Naive thymus-derived CD4-positive, alpha-beta T cell (primary cell): ENCODE results near the gene KCNC4. TPM values are rescaled to one million over a fixed set of nuclear protein-coding genes. Genes with fewer than 3 reads are reported as not detected.

ENCODE experiments used
- ATAC-seq: fragments of 150-1000 bp; cut with Tn5 transposase; 2 replicates; pipeline ENCODE4 v1.10.0; 2021; ENCODE audit warnings: mild to moderate bottlenecking, moderate library complexity
- CTCF ChIA-PET: fragments of 350-600 bp; sonication (Branson Sonifier 250); formaldehyde crosslinking; loops from one replicate; lab custom pipeline; 2021; ENCODE audit warnings: antibody characterized with exemption; lab: Charles Lee
- POLR2A ChIA-PET: fragments of 350-600 bp; sonication (Branson Sonifier 250); formaldehyde crosslinking; loops from one replicate; lab custom pipeline; 2021; ENCODE audit warnings: antibody characterized with exemption, inconsistent platforms; lab: Charles Lee
- DNase-seq, 9 donors: peaks; one replicate each; pipeline versions ENCODE4 v3.0.0 to v3.0.0-alpha.2; 2020 to 2022; ENCODE audit warnings: mixed read lengths in 1 of 9
- H3K27ac ChIP-seq: one replicate; pipeline ENCODE4 v1.7.0; 2013; ENCODE audit warnings: mild to moderate bottlenecking, low read depth, low read length, moderate library complexity
- H3K27me3 ChIP-seq, 2 donors: one replicate each; pipeline ENCODE4 v1.7.0; 2013; ENCODE audit warnings: low read length in 2 of 2, mild to moderate bottlenecking in 2 of 2, moderate library complexity in 2 of 2; ENCODE audit not compliant: control insufficient read depth in 2 of 2, insufficient read depth in 2 of 2
- H3K36me3 ChIP-seq, 3 experiments: 1 replicate in 2 of 3; 2 replicates in 1 of 3; pipeline ENCODE4 v1.7.0; 2013; ENCODE audit warnings: low read length in 3 of 3, mild to moderate bottlenecking in 3 of 3, moderate library complexity in 1 of 3; ENCODE audit not compliant: insufficient read depth in 3 of 3, control insufficient read depth in 2 of 3
- H3K4me1 ChIP-seq, 2 donors: one replicate each; pipeline ENCODE4 v1.7.0; 2013; ENCODE audit warnings: low read length in 2 of 2, mild to moderate bottlenecking in 2 of 2, moderate library complexity in 1 of 2; ENCODE audit not compliant: control insufficient read depth in 2 of 2, insufficient read depth in 2 of 2
- H3K4me3 ChIP-seq: 2 replicates; pipeline ENCODE4 v1.7.0; 2013; ENCODE audit warnings: mild to moderate bottlenecking, low read length
- H3K9me3 ChIP-seq, 3 experiments: 1 replicate in 2 of 3; 2 replicates in 1 of 3; pipeline ENCODE4 v1.7.0; 2013; ENCODE audit warnings: low read length in 3 of 3; ENCODE audit not compliant: control insufficient read depth in 2 of 3
- H3K27ac Mint-ChIP-seq, 9 donors: one replicate each; pipeline ENCODE4 v1.8.0; 2020 to 2022; ENCODE audit warnings: mixed read lengths in 9 of 9, mild to moderate bottlenecking in 8 of 9, moderate library complexity in 5 of 9, inconsistent platforms in 2 of 9
- H3K27me3 Mint-ChIP-seq, 5 donors: one replicate each; pipeline ENCODE4 v1.8.0; 2021 to 2022; ENCODE audit warnings: mixed read lengths in 5 of 5, mild to moderate bottlenecking in 1 of 5
- H3K36me3 Mint-ChIP-seq, 5 donors: one replicate each; pipeline ENCODE4 v1.8.0; 2020 to 2022; ENCODE audit warnings: mixed read lengths in 5 of 5, mild to moderate bottlenecking in 3 of 5, inconsistent platforms in 1 of 5
- H3K4me1 Mint-ChIP-seq, 7 donors: one replicate each; pipeline ENCODE4 v1.8.0; 2020 to 2022; ENCODE audit warnings: mixed read lengths in 7 of 7, mild to moderate bottlenecking in 3 of 7, inconsistent platforms in 1 of 7
- H3K4me3 Mint-ChIP-seq, 10 donors: one replicate each; pipeline ENCODE4 v1.8.0; 2020 to 2022; ENCODE audit warnings: mild to moderate bottlenecking in 10 of 10, mixed read lengths in 10 of 10, moderate library complexity in 6 of 10, inconsistent platforms in 2 of 10
- H3K9me3 Mint-ChIP-seq, 11 donors: one replicate each; pipeline ENCODE4 v1.8.0; 2020 to 2022; ENCODE audit warnings: mixed read lengths in 11 of 11, mild to moderate bottlenecking in 4 of 11, inconsistent platforms in 1 of 11, moderate library complexity in 1 of 11
- intact Hi-C, 2 donors: fragments of 100-400 bp; cut with micrococcal nuclease; formaldehyde crosslinking; loops; one replicate each; pipeline ENCODE4 v1.15.1; 2023
- polyA plus RNA-seq, 2 donors: library from polyadenylated mRNA; unstranded; fragments of 300-500 nt; fragmentation: Illumina TruSeq; gene quantifications; one replicate each; pipeline ENCODE4 v1.2.3, GENCODE V29; 2021
- total RNA-seq, 6 experiments: library from RNA in 5 of 6; stranded (reverse) in 5 of 6; gene quantifications; 1 replicate in 5 of 6; 2 replicates in 1 of 6; pipeline ENCODE4 v1.2.3 and lab custom pipeline; 2021 to 2026

KCNC4 gene
- total and polyA plus RNA-seq, 7 experiments from 2014 or later = 1.6 to 18.2 (median 10.1) TPM

DNA sequence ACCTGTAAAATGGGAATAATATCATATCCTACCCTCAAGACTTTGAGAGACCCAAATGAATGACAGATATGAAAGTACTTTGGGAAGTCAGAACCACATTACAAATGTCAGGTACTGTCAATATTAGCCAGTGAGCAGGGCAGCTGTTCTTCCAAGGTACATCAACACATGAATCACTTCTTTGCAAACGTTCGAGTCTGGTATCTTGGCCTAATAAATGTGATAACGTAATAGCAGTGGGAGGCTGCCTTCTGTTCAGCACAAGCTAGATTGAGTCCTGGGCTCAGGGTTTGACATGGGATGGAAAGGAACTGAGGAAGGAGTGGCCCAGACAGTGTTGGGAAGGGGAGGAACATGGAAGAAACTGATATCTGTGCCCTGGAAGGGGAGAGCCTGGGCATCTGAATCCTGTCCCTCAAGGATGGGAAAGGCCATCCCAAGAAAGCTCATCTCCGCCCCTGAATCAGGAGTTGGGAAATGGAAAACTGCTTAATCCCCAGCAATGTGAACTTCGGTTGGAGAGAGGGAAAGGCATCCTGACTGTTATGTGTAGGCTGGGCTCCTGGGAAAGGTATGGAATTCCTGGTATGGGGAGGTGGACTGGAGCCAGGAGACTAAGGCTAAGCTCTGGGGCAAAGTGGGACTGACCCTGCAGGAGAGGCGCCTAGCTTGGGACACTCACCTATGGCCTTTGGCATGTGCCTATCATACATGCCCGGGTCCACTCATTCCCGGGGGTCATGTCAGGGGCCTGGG lies 14.3 kb downstream of the KCNC4 start:
- Histone ChIP-seq H3K36me3 (peaks cover 0 to 19% (median 0%) of the 10 kb centered on the region in 3 experiments), H3K27ac (no peak overlapping the region), H3K4me3 (no peak overlapping the region), H3K9me3 (no peaks in the 10 kb centered on the region), H3K27me3 (no peaks in the 10 kb centered on the region), H3K4me1 (no peaks in the 10 kb centered on the region)
- ATAC-seq = no peak
- Mint-ChIP-seq H3K27ac (no peak overlapping the region), H3K4me3 (no peak overlapping the region), H3K9me3 (no peaks in the 10 kb centered on the region), H3K36me3 (peaks cover 0 to 21% (median 0%) of the 10 kb centered on the region in 5 donors), H3K4me1 (peaks cover 0 to 4% (median 0%) of the 10 kb centered on the region in 7 donors), H3K27me3 (no peaks in the 10 kb centered on the region)
- ChIA-PET POLR2A (no interaction called here), CTCF (interaction anchor here (0.7 to 1.4 kb wide), 2 partner anchors 21 to 32 kb away, joined by 3 read pairs; no protein-coding TSS in a partner anchor)
- intact Hi-C loops = no loop called here
- no peak for DNase-seq

DNA sequence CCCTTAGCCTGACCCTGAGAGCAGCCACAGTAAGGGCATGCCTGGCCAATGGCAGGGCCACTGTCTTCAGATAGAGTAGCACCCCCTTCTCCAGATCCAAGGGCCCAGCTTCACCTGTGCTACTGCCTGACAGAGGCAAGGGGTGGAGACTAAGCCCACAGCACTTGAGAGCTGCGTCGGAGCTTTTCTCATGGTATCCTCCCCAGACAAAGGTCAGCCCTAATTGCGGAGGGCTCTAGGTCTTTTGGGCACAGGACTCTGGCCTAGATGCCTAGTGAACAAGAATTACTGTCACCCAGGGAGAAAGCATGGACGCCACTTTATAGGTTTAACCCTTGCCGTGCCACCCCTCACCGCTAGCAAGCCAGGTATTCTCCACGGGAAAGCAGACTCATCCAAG lies 15.1 kb downstream of the KCNC4 start:
- Histone ChIP-seq H3K36me3 (peaks cover 0 to 21% (median 0%) of the 10 kb centered on the region in 3 experiments), H3K27me3 (no peaks in the 10 kb centered on the region)
- CTCF ChIA-PET = interaction anchor here (1.4 kb wide), 1 partner anchor 22 kb away, joined by 3 read pairs; no protein-coding TSS in a partner anchor

DNA sequence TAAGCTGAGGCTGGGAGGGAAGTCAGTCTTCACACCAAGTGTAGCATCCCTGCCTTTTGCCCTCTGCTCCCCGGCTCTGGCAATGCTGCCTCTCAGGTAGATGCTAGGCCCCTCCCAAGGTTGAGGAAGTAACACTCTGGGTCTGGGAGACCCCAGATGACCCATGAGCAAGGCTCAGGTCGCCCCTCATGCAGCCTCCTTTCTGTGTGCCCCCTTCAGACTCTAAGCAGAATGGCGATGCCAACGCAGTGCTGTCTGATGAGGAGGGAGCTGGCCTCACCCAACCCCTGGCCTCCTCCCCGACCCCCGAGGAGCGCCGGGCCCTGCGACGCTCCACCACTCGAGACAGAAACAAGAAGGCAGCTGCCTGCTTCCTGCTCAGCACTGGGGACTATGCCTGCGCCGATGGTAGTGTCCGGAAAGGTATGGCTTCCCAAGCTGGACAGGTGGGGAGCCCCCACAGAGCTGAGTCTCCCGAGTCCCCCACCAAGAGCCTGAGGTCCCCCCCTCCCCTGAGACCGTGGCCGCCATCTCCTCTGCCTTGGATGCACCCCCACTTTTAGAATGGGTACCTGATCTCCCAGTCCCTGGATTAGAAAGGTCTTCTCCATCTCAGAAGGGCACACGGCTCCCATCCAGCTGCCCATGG lies 15.8 kb downstream of the KCNC4 start:
- no peaks in the 10 kb centered on the region for H3K4me1 ChIP-seq
- no peaks in the 10 kb centered on the region for H3K9me3 Mint-ChIP-seq
- intact Hi-C loops = no loop called here
- H3K27ac Mint-ChIP-seq = no peak overlapping the region
- no peak for DNase-seq
- no peak for ATAC-seq
- no peak overlapping the region for H3K4me3 Mint-ChIP-seq
- no peak overlapping the region for H3K27ac ChIP-seq
- H3K4me3 ChIP-seq = no peak overlapping the region
- H3K27me3 Mint-ChIP-seq = no peaks in the 10 kb centered on the region
- H3K36me3 ChIP-seq = peaks cover 0 to 21% (median 0%) of the 10 kb centered on the region in 3 experiments
- peaks cover 0 to 27% (median 0%) of the 10 kb centered on the region in 5 donors for H3K36me3 Mint-ChIP-seq
- CTCF ChIA-PET = interaction anchor here (1.4 to 3.5 kb wide), 2 partner anchors 17 to 23 kb away, joined by 3 to 16 read pairs; partner anchors contain the start of gene KCNC4
- H3K27me3 ChIP-seq = no peaks in the 10 kb centered on the region
- H3K4me1 Mint-ChIP-seq = peaks cover 0 to 5% (median 0%) of the 10 kb centered on the region in 7 donors
- H3K9me3 ChIP-seq = no peaks in the 10 kb centered on the region
- POLR2A ChIA-PET = no interaction called here

More for the DNA sequence above, 15.1 kb downstream of the KCNC4 start:
- POLR2A ChIA-PET = no interaction called here
- H3K36me3 Mint-ChIP-seq = peaks cover 0 to 27% (median 0%) of the 10 kb centered on the region in 5 donors
- H3K27me3 Mint-ChIP-seq = no peaks in the 10 kb centered on the region
- Histone ChIP-seq H3K9me3 (no peaks in the 10 kb centered on the region), H3K4me3 (no peak overlapping the region), H3K4me1 (no peaks in the 10 kb centered on the region), H3K27ac (no peak overlapping the region)
- DNase-seq = no peak
- H3K27ac Mint-ChIP-seq = peak overlapping the region in 1 of 9 donors; percentile 84
- no peak for ATAC-seq
- intact Hi-C loops = no loop called here
- H3K9me3 Mint-ChIP-seq = no peaks in the 10 kb centered on the region
- no peak overlapping the region for H3K4me3 Mint-ChIP-seq
- H3K4me1 Mint-ChIP-seq = peaks cover 0 to 5% (median 0%) of the 10 kb centered on the region in 7 donors

GRCh38 chr1:110227774-110228173 lies 17.7 kb downstream of the KCNC4 start:
- no peak overlapping the region for H3K27ac Mint-ChIP-seq
- H3K36me3 Mint-ChIP-seq = peaks cover 0 to 26% (median 0%) of the 10 kb centered on the region in 5 donors
- intact Hi-C loops = no loop called here
- no peaks in the 10 kb centered on the region for H3K27me3 Mint-ChIP-seq
- Histone ChIP-seq H3K36me3 (peaks cover 0 to 21% (median 0%) of the 10 kb centered on the region in 3 experiments), H3K4me3 (no peak overlapping the region), H3K4me1 (no peaks in the 10 kb centered on the region), H3K27me3 (no peaks in the 10 kb centered on the region), H3K27ac (no peak overlapping the region), H3K9me3 (no peaks in the 10 kb centered on the region)
- H3K4me1 Mint-ChIP-seq = peaks cover 0 to 5% (median 0%) of the 10 kb centered on the region in 7 donors
- POLR2A ChIA-PET = no interaction called here
- ATAC-seq (no peak), DNase-seq (no peak)
- CTCF ChIA-PET = interaction anchor here (3.5 kb wide), 1 partner anchor 19 kb away, joined by 16 read pairs; the partner anchor contains the start of gene KCNC4
- H3K9me3 Mint-ChIP-seq = no peaks in the 10 kb centered on the region
- no peak overlapping the region for H3K4me3 Mint-ChIP-seq

DNA sequence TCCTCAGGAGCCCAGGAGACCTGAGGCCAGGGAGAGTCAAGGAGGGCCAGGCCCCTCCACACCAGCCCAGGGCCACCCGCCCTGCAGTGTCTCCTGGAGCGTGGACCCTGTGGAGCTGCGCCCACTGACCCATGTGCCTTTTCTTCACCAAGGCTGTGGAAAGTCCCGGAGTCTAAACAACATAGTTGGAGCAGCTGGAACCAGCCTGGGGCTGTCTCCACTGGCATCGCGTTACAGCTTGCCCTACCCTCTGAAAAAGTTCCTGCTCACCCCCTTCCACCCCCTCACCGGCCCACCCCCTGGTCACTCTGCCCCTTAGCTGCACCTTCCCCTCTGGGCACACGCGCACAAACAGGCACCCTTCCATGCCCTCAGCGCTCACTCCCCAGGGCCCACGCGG lies 18.3 kb downstream of the KCNC4 start:
- Mint-ChIP-seq H3K4me3 (no peak overlapping the region), H3K27me3 (no peaks in the 10 kb centered on the region), H3K27ac (no peak overlapping the region), H3K36me3 (peaks cover 0 to 20% (median 0%) of the 10 kb centered on the region in 5 donors), H3K4me1 (peaks cover 0 to 5% (median 0%) of the 10 kb centered on the region in 7 donors), H3K9me3 (no peaks in the 10 kb centered on the region)
- H3K27ac ChIP-seq = no peak overlapping the region
- CTCF ChIA-PET = interaction anchor here (3.5 kb wide), 1 partner anchor 20 kb away, joined by 16 read pairs; the partner anchor contains the start of gene KCNC4
- intact Hi-C loops = no loop called here
- POLR2A ChIA-PET = no interaction called here
- no peak overlapping the region for H3K4me3 ChIP-seq
- no peaks in the 10 kb centered on the region for H3K4me1 ChIP-seq
- no peaks in the 10 kb centered on the region for H3K9me3 ChIP-seq
- H3K27me3 ChIP-seq = no peaks in the 10 kb centered on the region
- peaks cover 0 to 15% (median 0%) of the 10 kb centered on the region in 3 experiments for H3K36me3 ChIP-seq
- DNase-seq = no peak
- no peak for ATAC-seq

DNA sequence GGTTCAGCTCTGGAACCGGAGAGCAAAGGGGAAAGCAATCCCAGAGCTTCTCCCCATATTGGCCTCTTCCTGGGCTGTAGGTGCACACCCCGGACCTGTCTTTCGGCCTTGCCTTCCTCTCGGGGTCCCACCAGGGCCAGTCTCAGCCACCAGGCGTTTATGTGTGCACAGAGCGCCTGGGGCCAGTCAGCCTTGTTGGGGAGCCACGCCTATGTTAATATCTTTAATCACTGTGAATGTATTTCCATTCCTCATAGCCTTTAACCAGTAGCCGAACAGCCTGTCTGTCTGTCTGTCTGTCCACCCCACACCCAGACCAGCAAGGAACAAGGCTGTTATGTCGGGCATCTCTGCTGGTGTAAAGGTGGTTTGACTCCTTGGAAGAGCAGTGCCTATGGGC lies 18.8 kb downstream of the KCNC4 start:
- H3K9me3 Mint-ChIP-seq = no peaks in the 10 kb centered on the region
- POLR2A ChIA-PET = no interaction called here
- H3K27me3 Mint-ChIP-seq = no peaks in the 10 kb centered on the region
- intact Hi-C loops = no loop called here
- peak overlapping the region in 1 of 9 donors; percentile 11 for H3K27ac Mint-ChIP-seq
- no peak for ATAC-seq
- H3K36me3 ChIP-seq = peaks cover 0 to 13% (median 0%) of the 10 kb centered on the region in 3 experiments
- H3K4me3 ChIP-seq = no peak overlapping the region
- no peak for DNase-seq
- no peak overlapping the region for H3K4me3 Mint-ChIP-seq
- no peaks in the 10 kb centered on the region for H3K9me3 ChIP-seq
- no peak overlapping the region for H3K27ac ChIP-seq
- CTCF ChIA-PET = interaction anchor here (3.5 kb wide), 1 partner anchor 20 kb away, joined by 16 read pairs; the partner anchor contains the start of gene KCNC4
- H3K27me3 ChIP-seq = no peaks in the 10 kb centered on the region
- H3K4me1 Mint-ChIP-seq = peaks cover 0 to 5% (median 0%) of the 10 kb centered on the region in 7 donors
- peaks cover 0 to 15% (median 0%) of the 10 kb centered on the region in 5 donors for H3K36me3 Mint-ChIP-seq
- H3K4me1 ChIP-seq = no peaks in the 10 kb centered on the region
